CD4-positive, alpha-beta T cell (primary cell): Measurements from ENCODE around the gene PHTF1. TPM values are rescaled to one million over a fixed set of nuclear protein-coding genes. Genes with fewer than 3 reads are reported as not detected.
A peak's percentile ranks its signal among the peaks of the same experiment; 100 is the strongest.

Experiments
- ATAC-seq: fragments of 200-7000 bp; cut with Tn5 transposase; one replicate; pipeline ENCODE4 v1.10.0; 2022; ENCODE audit warnings: mild to moderate bottlenecking; ENCODE audit not compliant: poor library complexity
- CTCF ChIA-PET: fragments of 350-600 bp; sonication (Branson Sonifier 250); formaldehyde crosslinking; loops from one replicate; lab custom pipeline; 2021; ENCODE audit warnings: antibody characterized with exemption, inconsistent platforms; lab: Charles Lee
- POLR2A ChIA-PET: fragments of 350-600 bp; sonication (Branson Sonifier 250); formaldehyde crosslinking; loops from one replicate; lab custom pipeline; 2021; ENCODE audit warnings: antibody characterized with exemption, inconsistent platforms; lab: Charles Lee
- DNase-seq, 14 experiments: peaks; one replicate each; pipeline ENCODE4 v3.0.0-alpha.2; 2013 to 2020; ENCODE audit warnings: mixed read lengths in 2 of 14
- H3K27ac ChIP-seq, 2 donors: one replicate each; pipeline versions ENCODE4 v1.5.1 to v1.7.0; 2013; ENCODE audit warnings: low read length in 2 of 2, low read depth in 1 of 2, mild to moderate bottlenecking in 1 of 2
- H3K27me3 ChIP-seq, 2 experiments: 1 replicate in 1 of 2; 2 replicates in 1 of 2; pipeline versions ENCODE4 v1.6.1 to v1.7.0; 2013; ENCODE audit warnings: low read length in 2 of 2, control low read depth in 1 of 2, mild to moderate bottlenecking in 1 of 2, moderate library complexity in 1 of 2; ENCODE audit not compliant: insufficient read depth in 2 of 2, control insufficient read depth in 1 of 2
- H3K36me3 ChIP-seq: one replicate; pipeline ENCODE4 v1.6.1; 2013; ENCODE audit warnings: low read length, control low read depth; ENCODE audit not compliant: insufficient read depth
- H3K4me1 ChIP-seq: one replicate; pipeline ENCODE4 v1.6.1; 2013; ENCODE audit warnings: low read length, control low read depth; ENCODE audit not compliant: insufficient read depth
- H3K4me3 ChIP-seq: one replicate; pipeline ENCODE4 v1.5.1; 2013; ENCODE audit warnings: mild to moderate bottlenecking, low read length, moderate library complexity
- H3K9me3 ChIP-seq, 2 experiments: 1 replicate in 1 of 2; 2 replicates in 1 of 2; pipeline versions ENCODE4 v1.6.1 to v1.7.0; 2013; ENCODE audit warnings: low read length in 2 of 2, mild to moderate bottlenecking in 2 of 2, control low read depth in 1 of 2, moderate library complexity in 1 of 2; ENCODE audit not compliant: control insufficient read depth in 1 of 2, insufficient read depth in 1 of 2
- H3K27ac Mint-ChIP-seq: one replicate; pipeline ENCODE4 v1.8.0; 2020; ENCODE audit warnings: mixed read lengths
- H3K27me3 Mint-ChIP-seq: one replicate; pipeline ENCODE4 v1.8.0; 2021; ENCODE audit warnings: mixed read lengths
- H3K36me3 Mint-ChIP-seq: one replicate; pipeline ENCODE4 v1.8.0; 2021; ENCODE audit warnings: low read depth, mixed read lengths
- H3K4me1 Mint-ChIP-seq: one replicate; pipeline ENCODE4 v1.8.0; 2021; ENCODE audit warnings: low read depth, mixed read lengths
- H3K4me3 Mint-ChIP-seq: one replicate; pipeline ENCODE4 v1.8.0; 2020; ENCODE audit warnings: mild to moderate bottlenecking, mixed read lengths
- H3K9me3 Mint-ChIP-seq: one replicate; pipeline ENCODE4 v1.8.0; 2020; ENCODE audit warnings: mixed read lengths
- CTCF ChIP-seq: fragments of 200-600 bp; IDR thresholded peaks from one replicate; pipeline ENCODE4 v1.8.0; 2022; ENCODE audit warnings: antibody characterized with exemption, mild to moderate bottlenecking
- intact Hi-C, 2 experiments: fragments of 100-400 bp; cut with DNase I in 1 of 2; cut with micrococcal nuclease in 1 of 2; formaldehyde crosslinking; loops; one replicate each; pipeline versions ENCODE4 v1.15.1 to v1.9.0; 2023 to 2025; cut with DNase I, micrococcal nuclease
- total RNA-seq, 174 experiments: library from RNA in 2 of 174; stranded (reverse) in 2 of 174; gene quantifications; one replicate each; pipeline ENCODE4 v1.2.3 and lab custom pipeline; 2021 to 2026

Gene PHTF1
- total RNA-seq, 2 experiments from 2014 or later, result 3.1 to 4.0 TPM

- no peaks in the 10 kb centered on the region for H3K9me3 ChIP-seq
- no peak overlapping the region for H3K4me3 ChIP-seq
- POLR2A ChIA-PET, result no interaction called here
- Mint-ChIP-seq H3K4me3 (no peak overlapping the region), H3K36me3 (peaks cover 3% of the 10 kb centered on the region), H3K4me1 (no peaks in the 10 kb centered on the region), H3K27me3 (no peaks in the 10 kb centered on the region), H3K9me3 (no peaks in the 10 kb centered on the region), H3K27ac (no peak overlapping the region)
- TF ChIP-seq CTCF, result no peak
- H3K4me1 ChIP-seq, result no peaks in the 10 kb centered on the region
- no peaks in the 10 kb centered on the region for H3K27me3 ChIP-seq
- CTCF ChIA-PET, result no interaction called here
- ATAC-seq (no peak), DNase-seq (no peak)
- intact Hi-C loops, result no loop called here
- H3K27ac ChIP-seq, result no peak overlapping the region
- H3K36me3 ChIP-seq, result no peaks in the 10 kb centered on the region
Observed at GRCh38 chr1:113665071-113665470, 94.2 kb downstream of the PHTF1 start.

- no peak overlapping the region for H3K4me3 Mint-ChIP-seq
- Histone ChIP-seq H3K4me1 (no peaks in the 10 kb centered on the region), H3K36me3 (no peaks in the 10 kb centered on the region), H3K4me3 (no peak overlapping the region), H3K27me3 (no peaks in the 10 kb centered on the region), H3K27ac (no peak overlapping the region), H3K9me3 (no peaks in the 10 kb centered on the region)
- TF ChIP-seq CTCF, result no peak
- no peaks in the 10 kb centered on the region for H3K9me3 Mint-ChIP-seq
- no peaks in the 10 kb centered on the region for H3K27me3 Mint-ChIP-seq
- intact Hi-C loops, result no loop called here
- peak in 3 of 14 experiments; percentile 11 to 22 (median 21) for DNase-seq
- H3K27ac Mint-ChIP-seq, result no peak overlapping the region
- ChIA-PET POLR2A (no interaction called here), CTCF (no interaction called here)
- H3K36me3 Mint-ChIP-seq, result peaks cover 10% of the 10 kb centered on the region
- no peaks in the 10 kb centered on the region for H3K4me1 Mint-ChIP-seq
- ATAC-seq, result no peak
Observed at GRCh38 chr1:113663165-113663951, 95.9 kb downstream of the PHTF1 start.

- H3K36me3 ChIP-seq, result no peaks in the 10 kb centered on the region
- no peaks in the 10 kb centered on the region for H3K4me1 Mint-ChIP-seq
- H3K27ac Mint-ChIP-seq, result no peak overlapping the region
- no peaks in the 10 kb centered on the region for H3K9me3 Mint-ChIP-seq
- ATAC-seq, result no peak
- no peak for TF ChIP-seq CTCF
- no peaks in the 10 kb centered on the region for H3K4me1 ChIP-seq
- no peaks in the 10 kb centered on the region for H3K9me3 ChIP-seq
- intact Hi-C loops, result no loop called here
- ChIA-PET CTCF (no interaction called here), POLR2A (no interaction called here)
- H3K27me3 Mint-ChIP-seq, result no peaks in the 10 kb centered on the region
- H3K4me3 Mint-ChIP-seq, result no peak overlapping the region
- no peak overlapping the region for H3K27ac ChIP-seq
- H3K4me3 ChIP-seq, result no peak overlapping the region
- no peak for DNase-seq
- H3K36me3 Mint-ChIP-seq, result peaks cover 10% of the 10 kb centered on the region
- H3K27me3 ChIP-seq, result no peaks in the 10 kb centered on the region
Observed at GRCh38 chr1:113662101-113662500, 97.2 kb downstream of the PHTF1 start.
